Femur (tissue), 1 donor: Measurements from ENCODE around the gene ELL2.
"Not testable (repeated sequence)": the region's sequence is repeated elsewhere in the genome, so short reads cannot be mapped to it uniquely, and the experiment has no call there.

Experiments used
- DNase-seq: peaks from one replicate; pipeline ENCODE4 v3.0.0-alpha.2; 2017

ELL2 gene

GRCh38 chr5:95856501-95856981 is 105.1 kb downstream of the ELL2 start:
- DNase-seq = no peak

- no peak for DNase-seq
Observed at GRCh38 chr5:95853490-95853889, 108.2 kb downstream of the ELL2 start.

GRCh38 chr5:95852567-95852966 is 109.1 kb downstream of the ELL2 start:
- no peak for DNase-seq

- not testable (repeated sequence) for DNase-seq
Observed at GRCh38 chr5:95851141-95851540, 110.5 kb downstream of the ELL2 start.

GRCh38 chr5:95850391-95850894 is 111.2 kb downstream of the ELL2 start:
- no peak for DNase-seq

- no peak for DNase-seq
Observed at GRCh38 chr5:95848701-95849100, 113.0 kb downstream of the ELL2 start.

- no peak for DNase-seq
Observed at GRCh38 chr5:95847261-95847592, 114.4 kb downstream of the ELL2 start.

GRCh38 chr5:95846554-95847260 is 114.9 kb downstream of the ELL2 start:
- peak; percentile 75 for DNase-seq

- DNase-seq = no peak
Observed at GRCh38 chr5:95845391-95845790, 116.3 kb downstream of the ELL2 start.

GRCh38 chr5:95843733-95844223 is 117.9 kb downstream of the ELL2 start:
- DNase-seq = no peak

- DNase-seq = peak; percentile 62
Observed at GRCh38 chr5:95842854-95843544, 118.7 kb downstream of the ELL2 start.

GRCh38 chr5:95841914-95842812 is 119.5 kb downstream of the ELL2 start:
- no peak for DNase-seq

GRCh38 chr5:95840956-95841705 is 120.5 kb downstream of the ELL2 start:
- no peak for DNase-seq

- DNase-seq = no peak
Observed at GRCh38 chr5:95839658-95840057, 122.0 kb downstream of the ELL2 start.

GRCh38 chr5:95838556-95838955 is 123.1 kb downstream of the ELL2 start:
- DNase-seq = no peak

GRCh38 chr5:95838001-95838520 is 123.6 kb downstream of the ELL2 start:
- no peak for DNase-seq

- DNase-seq = no peak
Observed at GRCh38 chr5:95837492-95837891, 124.2 kb downstream of the ELL2 start.

- DNase-seq = not testable (repeated sequence)
Observed at GRCh38 chr5:95836971-95837370, 124.7 kb downstream of the ELL2 start.

- no peak for DNase-seq
Observed at GRCh38 chr5:95836544-95836943, 125.1 kb downstream of the ELL2 start.

- DNase-seq = no peak
Observed at GRCh38 chr5:95835682-95836385, 125.8 kb downstream of the ELL2 start.
